DMS114 treated with DMSO at 0.1 percent for 48 hours (cell line): Measurements from ENCODE around the gene MAGI1.

Experiments used
- DNase-seq: peaks from one replicate; lab custom pipeline; 2025; ENCODE audit not compliant: unreplicated experiment; lab: John Stamatoyannopoulos, UW

The MAGI1 gene

GRCh38 chr3:65975032-65975431, 63.7 kb downstream of the MAGI1 start:
- no peak for DNase-seq

GRCh38 chr3:65974509-65974908, 64.2 kb downstream of the MAGI1 start:
- no peak for DNase-seq

GRCh38 chr3:65972765-65973164, 66.0 kb downstream of the MAGI1 start:
- no peak for DNase-seq

GRCh38 chr3:65971293-65972252, 67.1 kb downstream of the MAGI1 start:
- DNase-seq: no peak

GRCh38 chr3:65968996-65969395, 69.7 kb downstream of the MAGI1 start:
- no peak for DNase-seq

- DNase-seq: no peak
Observed at GRCh38 chr3:65967451-65967850, 71.3 kb downstream of the MAGI1 start.

- DNase-seq: no peak
Observed at GRCh38 chr3:65964838-65965237, 73.9 kb downstream of the MAGI1 start.

- no peak for DNase-seq
Observed at GRCh38 chr3:65963787-65964677, 74.7 kb downstream of the MAGI1 start.

- no peak for DNase-seq
Observed at GRCh38 chr3:65961733-65962132, 77.0 kb downstream of the MAGI1 start.

- DNase-seq: no peak
Observed at GRCh38 chr3:65961128-65961527, 77.6 kb downstream of the MAGI1 start.

- DNase-seq: no peak
Observed at GRCh38 chr3:65960087-65960486, 78.6 kb downstream of the MAGI1 start.

GRCh38 chr3:65958216-65958615, 80.5 kb downstream of the MAGI1 start:
- no peak for DNase-seq

- DNase-seq: no peak
Observed at GRCh38 chr3:65955792-65956477, 82.8 kb downstream of the MAGI1 start.

GRCh38 chr3:65953881-65954733, 84.6 kb downstream of the MAGI1 start:
- DNase-seq: no peak

GRCh38 chr3:65953301-65953812, 85.4 kb downstream of the MAGI1 start:
- DNase-seq: no peak

GRCh38 chr3:65952842-65953241, 85.9 kb downstream of the MAGI1 start:
- DNase-seq: no peak

- no peak for DNase-seq
Observed at GRCh38 chr3:65951836-65952505, 86.7 kb downstream of the MAGI1 start.

- DNase-seq: no peak
Observed at GRCh38 chr3:65950340-65951326, 88.1 kb downstream of the MAGI1 start.
